PC-9 (cell line): Measurements from ENCODE around the gene PMEL. TPM values are rescaled to one million over a fixed set of nuclear protein-coding genes. Genes with fewer than 3 reads are reported as not detected.
"Not testable (repeated sequence)": the region's sequence is repeated elsewhere in the genome, so short reads cannot be mapped to it uniquely, and the experiment has no call there.

Source experiments
- BruUV-seq: library from RNA; stranded (reverse); fragments of 400-500 nt; replicated peaks from 2 replicates; lab custom pipeline; 2021; lab: Mats Ljungman, UMichigan
- CTCF ChIA-PET: fragments of 300-600 bp; sonication (Branson Sonifier 250); formaldehyde crosslinking; loops from one replicate; lab custom pipeline; 2022; ENCODE audit warnings: antibody characterized with exemption; lab: Charles Lee
- POLR2A ChIA-PET: fragments of 300-600 bp; sonication (Branson Sonifier 250); formaldehyde crosslinking; loops from one replicate; lab custom pipeline; 2022; ENCODE audit warnings: antibody characterized with exemption; ENCODE audit not compliant: unreplicated experiment; lab: Charles Lee
- DNase-seq, 2 experiments: peaks; one replicate each; pipeline versions ENCODE4 v3.0.0 to v3.0.0-alpha.2; 2015 to 2022; ENCODE audit warnings: mixed read lengths in 1 of 2
- H2AFZ ChIP-seq: fragments of 200-600 bp; sonication (generic); 2 replicates; pipeline ENCODE4 v1.8.1; 2017; ENCODE audit warnings: antibody characterized with exemption
- H3F3A ChIP-seq: fragments of 200-600 bp; sonication (generic); 2 replicates; pipeline ENCODE4 v1.8.1; 2017; ENCODE audit warnings: antibody characterized with exemption, mild to moderate bottlenecking, low read depth; ENCODE audit not compliant: insufficient read depth
- H3K27ac ChIP-seq: fragments of 200-600 bp; sonication (generic); 2 replicates; pipeline ENCODE4 v1.6.1; 2016; ENCODE audit warnings: mixed run types
- H3K27me3 ChIP-seq: fragments of 200-600 bp; sonication (generic); 2 replicates; pipeline ENCODE4 v1.6.1; 2016; ENCODE audit warnings: low read depth, mixed run types; ENCODE audit not compliant: insufficient read depth
- H3K36me3 ChIP-seq: fragments of 200-600 bp; sonication (generic); 2 replicates; pipeline ENCODE4 v1.6.1; 2016; ENCODE audit warnings: low read depth, mixed run types
- H3K4me1 ChIP-seq: fragments of 200-600 bp; sonication (generic); replicated peaks from 2 replicates; pipeline ENCODE4 v1.6.1; 2016; ENCODE audit warnings: mixed run types; ENCODE audit not compliant: insufficient read depth
- H3K4me2 ChIP-seq: fragments of 200-600 bp; sonication (generic); 2 replicates; pipeline ENCODE4 v1.6.1; 2017; ENCODE audit warnings: mixed run types
- H3K4me3 ChIP-seq: fragments of 200-600 bp; sonication (generic); 2 replicates; pipeline ENCODE4 v1.6.1; 2016; ENCODE audit warnings: mixed run types
- H3K79me2 ChIP-seq: fragments of 200-600 bp; sonication (generic); 2 replicates; pipeline ENCODE4 v1.6.1; 2017; ENCODE audit warnings: low read depth, mixed run types
- H3K9me2 ChIP-seq: fragments of 200-600 bp; sonication (generic); 2 replicates; pipeline ENCODE4 v1.8.1; 2017; ENCODE audit warnings: mild to moderate bottlenecking; ENCODE audit not compliant: insufficient read depth
- H3K9me3 ChIP-seq: fragments of 200-600 bp; sonication (generic); 2 replicates; pipeline ENCODE4 v1.8.1; 2016; ENCODE audit warnings: low read depth; ENCODE audit not compliant: insufficient read depth
- H4K20me1 ChIP-seq: fragments of 200-600 bp; sonication (generic); 2 replicates; pipeline ENCODE4 v1.8.1; 2017; ENCODE audit not compliant: insufficient read depth
- CTCF ChIP-seq: fragments of 200-600 bp; sonication (generic); conservative IDR thresholded peaks from 2 replicates; pipeline ENCODE4 v1.6.1; 2017; ENCODE audit warnings: mixed run types, antibody characterized with exemption, mild to moderate bottlenecking, moderate library complexity
- EZH2 ChIP-seq: fragments of 200-600 bp; sonication (generic); IDR thresholded peaks from 2 replicates; pipeline ENCODE4 v1.8.0; 2017; ENCODE audit warnings: antibody characterized with exemption, low read depth
- intact Hi-C: fragments of 100-400 bp; cut with micrococcal nuclease; formaldehyde crosslinking; loops from one replicate; pipeline ENCODE4 v1.10.0; 2022; ENCODE audit not compliant: unreplicated experiment
- total RNA-seq: library from RNA; stranded (reverse); gene quantifications from 2 replicates; pipeline ENCODE4 v1.2.3, GENCODE V29; 2021

Gene PMEL
- total RNA-seq, 1 experiment from 2014 or later: 8.7 TPM

DNA sequence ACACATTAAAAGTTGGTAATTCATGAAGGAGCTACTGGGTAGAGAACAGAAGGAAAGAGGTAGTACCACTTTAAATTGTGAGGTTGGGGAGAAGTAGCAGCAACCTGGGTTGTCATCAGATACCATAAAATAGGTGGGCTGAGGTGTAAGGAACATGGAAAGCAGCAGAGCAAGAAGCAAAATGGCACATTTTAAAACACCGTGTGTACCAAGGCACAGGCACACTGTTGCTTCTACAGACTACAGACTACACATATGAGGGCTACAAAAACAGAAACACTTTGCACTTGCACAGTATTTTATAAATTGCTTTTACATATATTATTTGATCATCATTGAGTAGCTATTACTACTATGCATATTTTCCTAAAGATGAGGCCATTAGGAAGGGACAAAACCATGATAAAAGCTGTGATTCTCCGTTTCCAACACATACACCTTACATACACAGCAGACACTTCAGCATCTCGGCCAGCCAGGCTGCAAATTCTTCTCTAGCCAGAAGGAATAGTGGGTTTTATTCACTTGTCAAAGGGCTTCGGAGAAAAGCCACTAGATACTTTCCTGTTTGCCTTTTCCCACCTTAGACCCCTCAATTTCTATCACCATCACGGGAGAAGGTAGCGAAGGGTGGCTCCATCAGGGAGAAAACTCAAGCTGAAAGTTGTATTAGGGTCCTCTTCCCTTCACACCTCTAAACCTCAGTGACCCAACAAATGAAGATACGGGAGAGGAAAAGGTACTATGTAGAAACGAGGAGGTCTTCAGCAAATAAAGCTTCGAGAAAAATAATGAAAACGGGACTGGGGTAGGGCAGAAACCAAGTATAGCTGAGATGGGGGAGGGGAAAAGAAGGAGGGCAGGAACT lies 39.7 kb downstream of the PMEL start:
- intact Hi-C loops: loop anchor here (2.0 to 5.0 kb wide), 2 partner anchors 109 to 115 kb away; partner anchors contain the start of genes ORMDL2, RPS26 and SARNP
- TF ChIP-seq CTCF (no peak), EZH2 (no peak)
- H3K79me2 ChIP-seq: peaks cover 67% of the 10 kb centered on the region
- no peak for DNase-seq
- ChIA-PET POLR2A (interaction anchor here (0.6 to 1.1 kb wide), 2 partner anchors 78 kb away, joined by 4 to 5 read pairs; no protein-coding TSS in a partner anchor), CTCF (interaction anchor here (0.6 to 1.7 kb wide), 6 partner anchors 49 to 704 kb away, joined by 3 to 8 read pairs (median 4); partner anchors contain the start of genes BAZ2A, DNAJC14, ORMDL2 and SARNP)
- peaks cover 4% of the 10 kb centered on the region; the same call in 1 of the 2 replicates for H4K20me1 ChIP-seq
- H3K4me1 ChIP-seq: peaks cover 34% of the 10 kb centered on the region
- H3F3A ChIP-seq: peaks cover 72% of the 10 kb centered on the region
- H3K27me3 ChIP-seq: no peaks in the 10 kb centered on the region
- peaks cover 12% of the 10 kb centered on the region; the same call in 1 of the 2 replicates for H3K36me3 ChIP-seq
- H3K9me2 ChIP-seq: no peaks in the 10 kb centered on the region
- TSS peak; percentile 31 for BruUV-seq
- peak overlapping the region; percentile 92 for H2AFZ ChIP-seq
- H3K4me3 ChIP-seq: peak overlapping the region; percentile 100
- peak overlapping the region; percentile 83 for H3K27ac ChIP-seq
- peak overlapping the region; percentile 98 for H3K4me2 ChIP-seq
- H3K9me3 ChIP-seq: no peaks in the 10 kb centered on the region

DNA sequence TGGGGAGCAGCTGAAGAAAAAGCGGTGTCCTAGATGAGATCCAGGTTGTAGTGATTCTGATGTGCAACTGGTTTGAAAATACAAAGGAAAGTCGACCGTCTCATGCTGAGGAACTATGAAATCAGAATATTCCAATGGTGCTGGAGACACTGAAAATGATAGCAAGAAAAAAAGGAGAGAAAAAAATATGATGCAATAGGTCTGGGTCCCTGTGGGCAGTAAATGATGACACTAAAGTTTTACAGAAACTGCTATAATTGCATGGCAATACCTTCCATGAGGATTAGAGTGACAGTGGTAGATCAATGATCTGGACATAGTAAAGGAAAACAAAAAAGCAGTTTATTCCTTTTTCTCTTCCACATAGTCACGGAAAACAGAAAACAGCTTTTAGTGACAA lies 40.5 kb downstream of the PMEL start:
- Histone ChIP-seq H3K27ac (0 out of 2 replicates have a peak overlapping the region, but pooled peaks have one; percentile 83), H3K79me2 (peaks cover 74% of the 10 kb centered on the region)
- intact Hi-C loops: loop anchor here (5.0 kb wide), 1 partner anchor 108 kb away; the partner anchor contains the start of genes ORMDL2 and SARNP

DNA sequence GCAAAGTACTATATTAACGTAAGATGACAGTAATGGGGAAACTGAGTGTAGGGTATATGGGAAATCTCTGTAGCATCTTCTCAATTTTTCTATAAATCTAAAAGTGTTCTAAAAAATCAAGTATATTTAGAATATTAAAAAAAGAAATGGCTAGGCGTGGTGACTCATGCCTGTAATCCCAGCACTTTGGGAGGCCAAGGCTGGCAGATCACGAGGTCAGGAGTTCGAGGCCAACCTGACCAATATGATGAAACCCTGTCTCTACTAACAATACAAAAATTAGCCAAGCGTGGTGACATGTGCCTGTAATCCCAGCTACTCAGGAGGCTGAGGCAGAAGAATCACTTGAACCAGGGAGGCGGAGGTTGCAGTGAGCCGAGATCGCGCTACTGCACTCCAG lies 42.2 kb downstream of the PMEL start:
- H3K9me2 ChIP-seq, H3K27me3 ChIP-seq, H2AFZ ChIP-seq, H3K4me2 ChIP-seq, CTCF ChIA-PET, DNase-seq, H3K27ac ChIP-seq, H3K9me3 ChIP-seq, BruUV-seq, H3K4me3 ChIP-seq, intact Hi-C loops: not testable (repeated sequence)
- Histone ChIP-seq H3K79me2 (peaks cover 85% of the 10 kb centered on the region), H4K20me1 (peaks cover 11% of the 10 kb centered on the region; the same call in 1 of the 2 replicates), H3K36me3 (peaks cover 12% of the 10 kb centered on the region; the same call in 1 of the 2 replicates), H3K4me1 (peaks cover 24% of the 10 kb centered on the region), H3F3A (peaks cover 61% of the 10 kb centered on the region)
- POLR2A ChIA-PET: interaction anchor here (0.6 kb wide), 1 partner anchor 1309 kb away, joined by 3 read pairs; no protein-coding TSS in a partner anchor

More for the DNA sequence above, 40.5 kb downstream of the PMEL start:
- Histone ChIP-seq H3K4me3 (peak overlapping the region; percentile 100), H3K4me2 (peak overlapping the region; percentile 98), H3F3A (peaks cover 68% of the 10 kb centered on the region), H3K9me3 (no peaks in the 10 kb centered on the region), H3K9me2 (no peaks in the 10 kb centered on the region), H3K4me1 (peaks cover 28% of the 10 kb centered on the region), H4K20me1 (peaks cover 9% of the 10 kb centered on the region; the same call in 1 of the 2 replicates), H3K36me3 (peaks cover 12% of the 10 kb centered on the region; the same call in 1 of the 2 replicates), H3K27me3 (no peaks in the 10 kb centered on the region), H2AFZ (no peak overlapping the region)
- no TSS peak for BruUV-seq
- DNase-seq: no peak
- TF ChIP-seq CTCF (no peak), EZH2 (no peak)
- POLR2A ChIA-PET: interaction anchor here (1.1 kb wide), 1 partner anchor 78 kb away, joined by 5 read pairs; no protein-coding TSS in a partner anchor
- CTCF ChIA-PET: interaction anchor here (0.6 kb wide), 1 partner anchor 705 kb away, joined by 4 read pairs; the partner anchor contains the start of gene BAZ2A
